CD4-positive, alpha-beta T cell treated with Interleukin-17A for 1 hour (primary cell): ENCODE results near the gene RIPK3.
A peak's percentile ranks its signal among the peaks of the same experiment; 100 is the strongest.
"Not testable (repeated sequence)": the region's sequence is repeated elsewhere in the genome, so short reads cannot be mapped to it uniquely, and the experiment has no call there.

Experiments
- DNase-seq: peaks from one replicate; pipeline ENCODE4 v3.0.0-alpha.2; 2020

Gene RIPK3

DNA sequence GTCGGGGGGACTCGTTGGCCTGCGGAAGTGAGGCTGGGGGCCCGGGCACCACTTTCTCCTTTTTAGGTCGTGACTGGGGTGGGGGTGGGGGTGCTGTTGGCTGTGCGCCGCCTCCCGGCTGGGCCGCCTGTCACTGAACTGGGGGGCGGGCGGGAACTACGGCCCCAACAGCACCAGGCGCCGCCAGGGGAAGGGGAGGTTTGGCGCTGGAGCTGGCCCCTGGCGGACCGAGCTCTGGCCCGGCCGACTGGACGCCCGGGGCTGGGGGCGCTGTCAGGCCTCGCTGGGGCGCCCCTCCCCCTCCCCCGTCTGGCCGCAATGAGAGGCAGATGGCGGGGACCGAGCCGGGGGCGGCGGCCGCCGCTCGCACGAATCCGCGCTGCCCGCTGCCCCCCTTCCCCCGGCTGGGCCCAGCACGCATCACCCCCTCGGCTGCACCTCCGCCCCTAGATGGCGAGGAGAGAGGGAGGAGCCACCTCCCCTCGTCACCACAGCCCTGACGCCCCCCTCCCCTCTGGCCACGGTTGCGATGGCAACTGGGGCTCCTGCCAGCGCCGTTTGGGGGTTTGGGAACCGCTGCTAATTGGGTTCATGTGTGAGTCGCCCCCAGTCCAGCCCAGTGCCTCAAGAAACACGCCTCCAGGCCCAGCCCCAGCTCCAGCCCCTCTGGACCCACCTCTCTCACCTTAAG, 28.9 kb upstream of the RIPK3 start:
- peak; percentile 42 for DNase-seq

DNA sequence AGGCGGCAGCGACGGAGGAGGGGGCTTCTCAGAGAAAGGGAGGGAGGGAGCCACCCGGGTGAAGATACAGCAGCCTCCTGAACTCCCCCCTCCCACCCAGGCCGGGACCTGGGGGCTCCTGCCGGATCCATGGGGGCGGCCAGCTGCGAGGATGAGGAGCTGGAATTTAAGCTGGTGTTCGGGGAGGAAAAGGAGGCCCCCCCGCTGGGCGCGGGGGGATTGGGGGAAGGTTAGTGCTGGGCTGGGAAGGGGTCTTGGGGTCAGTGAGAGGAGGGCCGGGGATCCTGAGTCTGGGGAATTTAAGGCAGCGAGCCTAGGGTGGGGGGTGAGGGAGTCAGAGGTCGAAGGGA, 28.4 kb upstream of the RIPK3 start:
- no peak for DNase-seq

GRCh38 chr14:24367514-24368211, 27.9 kb upstream of the RIPK3 start, which contains the start of gene NFATC4:
Gene NFATC4 (plus strand): TSS chr14:24368184. CDS start chr14:24368341, 157 bp downstream.
- DNase-seq = no peak

- peak; percentile 18 for DNase-seq
These were observed 27.1 kb upstream of the RIPK3 start for GRCh38 chr14:24366721-24367513.

DNA sequence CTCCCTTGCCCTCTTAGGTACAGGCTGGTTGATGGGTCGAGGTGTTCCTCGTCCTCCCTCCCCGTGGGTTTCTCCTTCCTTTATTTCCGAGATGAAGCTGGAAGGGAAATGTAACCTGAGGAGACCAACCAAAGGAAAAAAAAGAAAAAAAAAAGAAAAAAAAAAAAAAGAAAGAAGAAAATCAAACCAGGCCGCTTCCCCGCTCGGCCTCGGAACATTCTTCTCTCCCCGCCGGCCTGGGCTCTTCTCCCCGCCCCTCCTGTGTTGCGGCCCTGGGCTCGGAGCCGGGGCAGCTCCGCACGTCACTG, 26.6 kb upstream of the RIPK3 start:
- no peak for DNase-seq

- DNase-seq = peak; percentile 66
These were observed 26.0 kb upstream of the RIPK3 start for GRCh38 chr14:24365600-24366412.

GRCh38 chr14:24364841-24365240, 25.1 kb upstream of the RIPK3 start:
- no peak for DNase-seq

GRCh38 chr14:24363401-24363800, 23.6 kb upstream of the RIPK3 start:
- no peak for DNase-seq

DNA sequence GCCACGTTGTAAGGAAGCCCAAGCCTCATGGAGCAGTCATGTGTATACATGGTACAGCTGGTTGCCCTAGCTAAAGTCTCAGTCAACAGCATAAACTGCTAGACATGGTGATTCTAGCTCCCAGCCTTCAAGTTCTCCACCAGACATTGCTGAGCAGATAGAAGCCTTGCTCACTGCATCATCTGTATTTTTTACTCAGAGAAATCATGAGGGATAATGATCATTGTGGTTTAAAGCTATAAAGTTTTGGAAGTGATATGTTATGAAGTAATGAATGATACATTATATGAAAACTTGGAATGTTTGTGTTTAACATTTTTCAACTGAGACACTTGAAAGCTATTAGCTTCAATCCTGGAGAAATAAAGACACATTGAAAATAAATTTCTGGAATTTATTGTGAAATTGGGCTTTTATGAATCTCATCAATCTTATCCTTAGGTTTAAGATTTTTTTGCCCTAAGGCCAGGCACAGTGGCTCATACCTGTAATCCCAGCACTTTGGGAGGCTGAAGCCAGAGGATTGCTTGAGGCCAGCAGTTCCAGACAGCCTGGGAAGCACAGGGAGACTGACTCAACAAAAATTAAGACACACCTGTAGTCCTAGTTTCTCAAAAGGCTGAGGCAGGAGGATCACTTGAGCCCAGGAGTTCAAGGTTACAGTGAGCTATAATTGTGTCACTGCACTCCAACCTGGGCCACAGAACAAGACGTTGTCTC, 22.6 kb upstream of the RIPK3 start:
- no peak for DNase-seq

DNA sequence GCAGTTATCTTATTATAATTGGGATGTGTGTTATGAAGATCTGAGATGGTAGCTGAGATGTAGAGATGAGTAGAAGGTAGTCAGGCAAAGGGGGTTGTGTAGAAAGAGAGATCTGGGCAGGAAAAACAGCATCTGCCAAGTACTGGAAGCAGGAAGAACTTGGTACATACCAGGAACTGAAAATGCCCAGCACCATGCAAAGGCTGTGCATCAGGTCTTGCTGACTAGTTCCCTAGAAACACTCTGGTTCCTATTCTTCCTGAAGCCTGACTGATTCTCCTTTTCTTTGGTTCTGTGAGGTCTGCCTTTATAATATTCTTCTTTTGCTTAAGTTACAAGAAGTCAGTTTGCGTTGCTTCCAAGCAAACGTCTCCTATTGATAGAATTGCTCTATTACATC, 21.5 kb upstream of the RIPK3 start:
- DNase-seq = no peak

- DNase-seq = no peak
These were observed 20.5 kb upstream of the RIPK3 start for GRCh38 chr14:24360281-24360680.

GRCh38 chr14:24356208-24356607, 16.4 kb upstream of the RIPK3 start:
- no peak for DNase-seq

DNA sequence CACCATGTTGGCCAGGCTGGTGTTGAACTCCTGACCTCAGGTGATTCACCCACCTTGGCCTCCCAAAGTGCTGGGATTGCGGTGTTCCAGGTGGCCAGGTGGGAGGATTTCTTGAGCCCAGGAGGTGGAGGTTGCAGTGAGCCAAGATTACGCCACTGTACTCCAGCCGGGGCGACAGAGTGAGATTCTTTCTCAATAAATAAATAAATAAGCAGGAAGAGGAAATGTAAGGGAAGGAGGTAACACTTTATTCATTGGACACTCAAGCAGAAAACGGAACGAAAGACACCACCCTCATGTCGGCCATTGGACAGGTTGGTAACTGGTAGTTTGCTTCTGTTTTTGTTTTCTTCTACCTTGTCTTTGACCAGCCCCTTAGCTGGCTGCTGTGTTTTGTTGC, 15.2 kb upstream of the RIPK3 start:
- no peak for DNase-seq

GRCh38 chr14:24354482-24354825, 14.7 kb upstream of the RIPK3 start:
- not testable (repeated sequence) for DNase-seq

- no peak for DNase-seq
These were observed 14.0 kb upstream of the RIPK3 start for GRCh38 chr14:24353559-24354481.

- no peak for DNase-seq
These were observed 11.7 kb upstream of the RIPK3 start for GRCh38 chr14:24351517-24351916.

GRCh38 chr14:24349742-24350141, 10.0 kb upstream of the RIPK3 start:
- DNase-seq = no peak

DNA sequence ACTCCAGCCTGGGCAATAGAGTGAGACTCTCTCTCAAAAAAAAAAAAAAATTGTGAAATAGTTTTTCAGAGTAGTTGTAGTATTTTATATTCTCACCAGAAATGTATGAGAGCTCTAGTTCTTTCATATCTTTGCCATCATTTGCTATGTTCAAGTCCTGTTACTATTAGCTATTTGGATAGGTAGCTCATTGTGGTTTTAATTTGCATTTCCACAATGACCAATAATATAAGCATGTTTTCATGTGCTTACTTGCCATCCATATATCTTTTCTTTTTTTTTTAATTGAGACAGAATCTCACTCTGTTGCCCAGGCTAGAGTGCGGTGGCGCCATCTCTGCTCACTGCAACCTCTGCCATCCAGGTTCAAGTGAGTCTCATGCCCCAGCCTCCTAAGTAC, 8.4 kb upstream of the RIPK3 start:
- no peak for DNase-seq

DNA sequence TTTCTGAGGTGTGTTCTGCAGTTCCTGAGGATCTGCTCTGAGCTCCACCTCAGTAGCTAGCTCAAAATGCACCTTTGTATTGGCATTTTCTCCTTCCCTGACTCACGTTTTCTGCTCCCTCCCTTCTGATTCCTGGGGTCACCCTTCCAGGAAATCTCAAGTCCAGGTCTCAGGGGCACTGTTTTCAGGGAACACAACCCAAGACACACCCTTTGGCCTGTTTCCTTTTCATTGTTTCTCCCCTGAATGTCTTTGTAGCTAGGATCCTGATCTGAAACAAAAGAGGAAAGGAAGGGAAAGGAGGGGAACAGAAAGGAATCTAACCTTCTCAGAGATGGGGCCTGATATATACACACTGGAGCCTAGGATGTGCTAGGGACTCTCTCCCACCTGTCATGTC, 7.3 kb upstream of the RIPK3 start:
- DNase-seq = no peak

GRCh38 chr14:24343795-24344660, 4.2 kb upstream of the RIPK3 start:
- no peak for DNase-seq

GRCh38 chr14:24342889-24343288, 3.1 kb upstream of the RIPK3 start:
- no peak for DNase-seq
